K562 (cell line): ENCODE data around the gene ELMO3. TPM values are rescaled to one million over a fixed set of nuclear protein-coding genes. Genes with fewer than 3 reads are reported as not detected.

Experiments used
- ATAC-seq: fragments of 200-7000 bp; cut with Tn5 transposase; 3 replicates; pipeline ENCODE4 v1.9.1; 2020; ENCODE audit warnings: moderate library complexity
- BruUV-seq: library from RNA; stranded (reverse); fragments of 400-500 nt; replicated peaks from 2 replicates; lab custom pipeline; 2021; lab: Mats Ljungman, UMichigan
- CTCF ChIA-PET: fragments of 300-600 bp; formaldehyde crosslinking; extraction: SDS; loops from one replicate; lab custom pipeline; 2021; ENCODE audit warnings: low intra/inter-chr PET ratio; lab: Yijun Ruan, JAX
- POLR2A ChIA-PET: fragments of 300-600, 350-650 bp; sonication (Branson Sonifier 250); formaldehyde crosslinking; extraction: SDS; loops from one replicate; lab custom pipeline; 2021; ENCODE audit warnings: antibody characterized with exemption, inconsistent platforms; lab: Yijun Ruan, JAX
- DNase-seq, 4 experiments: peaks; one replicate each; pipeline versions ENCODE4 v3.0.0 to v3.0.0-alpha.2; 2011 to 2018; ENCODE audit warnings: low spot score in 3 of 4, mixed read lengths in 3 of 4; ENCODE audit errors: extremely low read depth in 1 of 4
- FAIRE-seq: peaks from 2 replicates; lab custom pipeline; 2011; peaks lifted over from hg19 to GRCh38; lab: Jason Lieb, UNC
- H2AFZ ChIP-seq: 2 replicates; pipeline ENCODE4 v1.6.0; 2011; ENCODE audit warnings: low read depth, low read length, control low read depth, inconsistent platforms
- H3K27ac ChIP-seq: fragments of 200-600 bp; 3 replicates; pipeline ENCODE4 v1.8.0; 2011; ENCODE audit warnings: low read depth, mild to moderate bottlenecking, control low read depth, inconsistent platforms, low read length, moderate library complexity, mixed read lengths; ENCODE audit errors: extremely low read depth
- H3K27me3 ChIP-seq, 2 experiments: fragments of 300-600 bp in 1 of 2; 2 replicates in 1 of 2; 3 replicates in 1 of 2; pipeline versions ENCODE4 v1.6.0 to v1.8.0; 2011; ENCODE audit warnings: inconsistent platforms in 2 of 2, low read length in 2 of 2, mild to moderate bottlenecking in 1 of 2, mixed read lengths in 1 of 2, moderate library complexity in 1 of 2; ENCODE audit not compliant: control insufficient read depth in 2 of 2, insufficient read depth in 2 of 2
- H3K36me3 ChIP-seq: fragments of 300-600 bp; 3 replicates; pipeline ENCODE4 v1.8.0; 2011; ENCODE audit warnings: mild to moderate bottlenecking, low read length, inconsistent platforms; ENCODE audit not compliant: control insufficient read depth, insufficient read depth
- H3K4me1 ChIP-seq, 2 experiments: fragments of 200-600 bp in 1 of 2; replicated peaks in 1 of 2; 2 replicates in 1 of 2; 3 replicates in 1 of 2; pipeline versions ENCODE4 v1.5.1 to v1.8.0; 2011; ENCODE audit warnings: inconsistent platforms in 2 of 2, low read length in 2 of 2, mild to moderate bottlenecking in 1 of 2, mixed read lengths in 1 of 2, moderate library complexity in 1 of 2; ENCODE audit not compliant: control insufficient read depth in 2 of 2, insufficient read depth in 2 of 2
- H3K4me2 ChIP-seq: 2 replicates; pipeline ENCODE4 v1.6.1; 2011; ENCODE audit warnings: low read length, control low read depth, inconsistent platforms, mixed read lengths; ENCODE audit not compliant: insufficient read depth
- H3K4me3 ChIP-seq: fragments of 200-600 bp; sonication (generic), shearing (Covaris generic); 2 replicates; pipeline ENCODE4 v1.5.1; 2016; ENCODE audit warnings: control low read depth, inconsistent platforms
- H3K79me2 ChIP-seq: fragments of 200-600 bp; 3 replicates; pipeline ENCODE4 v1.8.0; 2011; ENCODE audit warnings: low read length, inconsistent platforms; ENCODE audit not compliant: control insufficient read depth, insufficient read depth
- H3K9ac ChIP-seq, 2 experiments: 2 replicates each; pipeline versions ENCODE4 v1.6.0 to v1.6.1; 2011; ENCODE audit warnings: low read depth in 2 of 2, low read length in 2 of 2, control low read depth in 1 of 2, inconsistent platforms in 1 of 2, mild to moderate bottlenecking in 1 of 2, mixed read lengths in 1 of 2; ENCODE audit not compliant: insufficient read depth in 1 of 2
- H3K9me1 ChIP-seq: one replicate; pipeline ENCODE4 v1.6.0; 2011; ENCODE audit warnings: inconsistent platforms, mild to moderate bottlenecking, low read length, moderate library complexity; ENCODE audit not compliant: control insufficient read depth, insufficient read depth
- H3K9me3 ChIP-seq: replicated peaks from 2 replicates; pipeline ENCODE4 v1.5.1; 2011; ENCODE audit warnings: low read depth, low read length, inconsistent platforms; ENCODE audit not compliant: control insufficient read depth, insufficient read depth
- H4K20me1 ChIP-seq: replicated peaks from 2 replicates; pipeline ENCODE4 v1.6.1; 2011; ENCODE audit warnings: low read length, inconsistent platforms, mixed read lengths; ENCODE audit not compliant: control insufficient read depth, insufficient read depth
- CBX3 ChIP-seq, 2 experiments: IDR thresholded peaks; 1 replicate in 1 of 2; 2 replicates in 1 of 2; pipeline ENCODE4 v1.6.1; 2012; ENCODE audit warnings: inconsistent platforms in 2 of 2, low read length in 2 of 2, borderline replicate concordance in 1 of 2, control low read depth in 1 of 2
- CXXC5 ChIP-seq: fragments of 250-450 bp; sonication (Bioruptor Pico); IDR thresholded peaks from 2 replicates; pipeline ENCODE4 v1.8.0; 2022; ENCODE audit warnings: inconsistent platforms, mild to moderate bottlenecking, moderate library complexity
- HDAC2 ChIP-seq: fragments of 450-650 bp; IDR thresholded peaks from 2 replicates; pipeline ENCODE4 v1.6.1; 2016; ENCODE audit warnings: mild to moderate bottlenecking
- MAZ ChIP-seq, 2 experiments: fragments of 450-650 bp in 1 of 2; sonication (generic) in 1 of 2; formaldehyde crosslinking; IDR thresholded peaks in 1 of 2; conservative IDR thresholded peaks in 1 of 2; 2 replicates each; pipeline versions ENCODE4 v1.4.0 to v1.5.0; 2020; ENCODE audit warnings: mild to moderate bottlenecking in 1 of 2, missing genetic modification reagents in 1 of 2
- MXI1 ChIP-seq: IDR thresholded peaks from 2 replicates; pipeline ENCODE4 v1.6.1; 2011; ENCODE audit warnings: low read depth, mild to moderate bottlenecking, improper control_type of control experiment, low read length
- MYBL2 ChIP-seq, 2 experiments: fragments of 450-650 bp in 1 of 2; sonication (generic) in 1 of 2; formaldehyde crosslinking in 1 of 2; IDR thresholded peaks; 2 replicates each; pipeline versions ENCODE4 v1.6.1 to v1.8.1; 2017 to 2022; ENCODE audit warnings: borderline replicate concordance in 1 of 2, inconsistent platforms in 1 of 2, low read depth in 1 of 2, mild to moderate bottlenecking in 1 of 2, missing genetic modification reagents in 1 of 2, moderate library complexity in 1 of 2
- NCOA6 ChIP-seq: fragments of 450-650 bp; IDR thresholded peaks from 2 replicates; pipeline ENCODE4 v1.6.1; 2017; ENCODE audit warnings: mild to moderate bottlenecking
- POLR2A ChIP-seq: fragments of 450-650 bp; conservative IDR thresholded peaks from 2 replicates; pipeline ENCODE4 v1.6.1; 2016
- PRMT5 ChIP-seq: sonication (generic); formaldehyde crosslinking; IDR thresholded peaks from 2 replicates; pipeline ENCODE4 v1.5.0; 2020; ENCODE audit warnings: missing genetic modification reagents
- RAD21 ChIP-seq, 2 experiments: fragments of 250-450 bp in 1 of 2; fragments of 450-650 bp in 1 of 2; sonication (Bioruptor Pico) in 1 of 2; formaldehyde crosslinking in 1 of 2; IDR thresholded peaks in 1 of 2; conservative IDR thresholded peaks in 1 of 2; 2 replicates each; pipeline versions ENCODE4 v1.4.0 to v1.8.0; 2020 to 2022; ENCODE audit warnings: mild to moderate bottlenecking in 2 of 2, moderate library complexity in 1 of 2
- RBM22 ChIP-seq: fragments of 200-400 bp; formaldehyde crosslinking; IDR thresholded peaks from 2 replicates; pipeline ENCODE4 v1.6.1; 2018; ENCODE audit warnings: low read length, low read depth; ENCODE audit not compliant: poor library complexity, severe bottlenecking
- SRSF7 ChIP-seq: fragments of 200-400 bp; formaldehyde crosslinking; optimal IDR thresholded peaks from 2 replicates; pipeline ENCODE3; 2017; ENCODE audit warnings: mild to moderate bottlenecking, low read depth, low read length
- SUPT5H ChIP-seq: fragments of 450-650 bp; IDR thresholded peaks from 2 replicates; pipeline ENCODE4 v1.6.1; 2016
- TAF9B ChIP-seq: fragments of 450-650 bp; IDR thresholded peaks from 2 replicates; pipeline ENCODE4 v1.6.1; 2018; ENCODE audit warnings: mild to moderate bottlenecking; ENCODE audit not compliant: partially characterized antibody
- WGBS: fragments of 100-300 bp; shearing (Covaris generic); methylation state at CpG from one replicate; pipeline ENCODE4 v1.1.6; 2016; ENCODE audit warnings: low coverage, mixed read lengths; ENCODE audit not compliant: insufficient coverage; ENCODE audit errors: missing lambda C conversion rate; 5-methylcytosine and 5-hydroxymethylcytosine counted together
- in situ Hi-C: fragments of 300-500 bp; cut with MboI; formaldehyde crosslinking; loops from 4 replicates; pipeline ENCODE4 v1.15.0; 2018; ENCODE audit warnings: inconsistent platforms, mixed read lengths
- intact Hi-C: fragments of 100-400 bp; cut with micrococcal nuclease; formaldehyde crosslinking; loops from 2 replicates; pipeline ENCODE4 v1.14.2; 2022
- polyA plus RNA-seq, 8 experiments: library from polyadenylated mRNA; depleted of rRNA in 4 of 8; stranded (reverse) in 5 of 8; unstranded in 3 of 8; fragments of >200 nt; fragmentation: Nextera tagmentation in 2 of 8; fragmentation: Illumina TruSeq in 1 of 8; extraction: Ambion mirVana in 2 of 8; extraction: Trizol in 1 of 8; gene quantifications; 2 replicates each; pipeline versions ENCODE4 v1.2.1 to v1.2.3, GENCODE V29; 2011 to 2014; ENCODE audit warnings: inconsistent platforms in 1 of 8, missing spikeins in 1 of 8
- total RNA-seq, 7 experiments: library from RNA; depleted of rRNA in 6 of 7; stranded (reverse); fragments of >200 nt in 6 of 7; fragmentation: Illumina TruSeq in 2 of 7; extraction: Trizol in 2 of 7; gene quantifications; 2 replicates each; pipeline versions ENCODE4 v1.2.1 to v1.2.3, GENCODE V29; 2011 to 2021; ENCODE audit warnings: low replicate concordance in 1 of 7
- TF ChIP-seq, protein P1 (sequence below): sonication (generic); formaldehyde crosslinking; IDR thresholded peaks from 2 replicates; pipeline ENCODE4 v1.8.1; 2023; ENCODE audit warnings: mild to moderate bottlenecking, missing genetic modification reagents
- TF ChIP-seq, protein P2 (sequence below): fragments of 250-450 bp; sonication (Bioruptor Pico); IDR thresholded peaks from 2 replicates; pipeline ENCODE4 v1.5.0; 2021; ENCODE audit warnings: mild to moderate bottlenecking, moderate library complexity

Gene ELMO3
- total and polyA plus RNA-seq, 9 of the 15 experiments (the other 6 are each of a cell fraction or from before 2014, with no cell fraction given): 0.04 to 5.1 (median 1.5) TPM

DNA sequence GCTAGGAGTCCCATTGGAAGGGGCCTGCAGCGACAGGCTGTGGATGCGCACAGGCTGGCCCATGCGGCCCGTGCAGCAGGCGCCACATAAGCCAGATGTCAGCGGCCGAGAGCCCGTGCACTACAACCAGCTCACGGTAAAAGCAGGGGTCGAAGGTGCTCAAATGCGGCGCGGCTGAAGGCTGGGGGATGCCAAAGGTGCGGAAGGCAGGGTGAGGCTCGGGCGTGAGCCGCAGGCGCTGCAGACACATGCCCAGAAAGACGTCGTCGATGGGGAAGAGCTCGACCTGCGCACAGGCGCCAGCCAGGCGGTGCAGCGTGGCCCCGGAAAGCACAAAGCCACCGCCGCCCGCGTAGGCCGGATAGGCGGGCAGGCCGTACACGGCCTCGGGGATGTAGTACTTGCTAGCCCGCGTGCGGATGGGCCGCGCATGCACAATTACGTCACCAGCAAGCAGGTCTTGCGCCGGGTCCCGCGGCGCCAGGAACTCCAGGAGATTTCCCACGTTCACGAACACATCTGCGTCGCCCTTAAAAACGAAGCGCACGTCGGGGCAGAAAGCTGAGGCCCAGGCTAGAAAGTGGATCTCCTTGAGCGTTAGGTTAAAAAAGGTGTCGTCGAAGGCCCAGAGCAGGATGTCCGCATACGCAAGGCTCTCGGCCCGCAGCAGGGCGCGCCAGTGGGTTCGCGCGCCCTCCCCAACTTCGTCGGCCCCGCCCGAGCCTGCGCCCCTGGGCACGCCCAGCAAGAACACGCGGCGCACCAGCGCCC is 49.5 kb upstream of the ELMO3 start:
- BruUV-seq: no TSS peak
- H3K27ac ChIP-seq: no peak overlapping the region
- H3K27me3 ChIP-seq: no peaks in the 10 kb centered on the region
- ATAC-seq (no peak), DNase-seq (no peak), FAIRE-seq (no peak)
- H4K20me1 ChIP-seq: no peaks in the 10 kb centered on the region
- H3K4me1 ChIP-seq: peaks cover 0 to 27% of the 10 kb centered on the region in 2 experiments; a peak in 2 of 5 replicates
- no peak overlapping the region for H2AFZ ChIP-seq
- peaks cover 46% of the 10 kb centered on the region; the same call in 2 of the 3 replicates for H3K36me3 ChIP-seq
- H3K9ac ChIP-seq: no peak overlapping the region
- H3K9me3 ChIP-seq: no peaks in the 10 kb centered on the region
- in situ Hi-C loops (loop anchor here (25.0 kb wide), 1 partner anchor 187 kb away; the partner anchor contains the start of gene CES3), intact Hi-C loops (no loop called here)
- WGBS: 95% methylated on average over 40 of the region's 77 CpGs
- ChIA-PET POLR2A (interaction anchor here (0.6 to 1.1 kb wide), 2 partner anchors 11 to 130 kb away, joined by 3 read pairs; no protein-coding TSS in a partner anchor), CTCF (no interaction called here)
- no peak overlapping the region for H3K4me2 ChIP-seq
- no peaks in the 10 kb centered on the region for H3K9me1 ChIP-seq
- TF ChIP-seq, protein P1, sequence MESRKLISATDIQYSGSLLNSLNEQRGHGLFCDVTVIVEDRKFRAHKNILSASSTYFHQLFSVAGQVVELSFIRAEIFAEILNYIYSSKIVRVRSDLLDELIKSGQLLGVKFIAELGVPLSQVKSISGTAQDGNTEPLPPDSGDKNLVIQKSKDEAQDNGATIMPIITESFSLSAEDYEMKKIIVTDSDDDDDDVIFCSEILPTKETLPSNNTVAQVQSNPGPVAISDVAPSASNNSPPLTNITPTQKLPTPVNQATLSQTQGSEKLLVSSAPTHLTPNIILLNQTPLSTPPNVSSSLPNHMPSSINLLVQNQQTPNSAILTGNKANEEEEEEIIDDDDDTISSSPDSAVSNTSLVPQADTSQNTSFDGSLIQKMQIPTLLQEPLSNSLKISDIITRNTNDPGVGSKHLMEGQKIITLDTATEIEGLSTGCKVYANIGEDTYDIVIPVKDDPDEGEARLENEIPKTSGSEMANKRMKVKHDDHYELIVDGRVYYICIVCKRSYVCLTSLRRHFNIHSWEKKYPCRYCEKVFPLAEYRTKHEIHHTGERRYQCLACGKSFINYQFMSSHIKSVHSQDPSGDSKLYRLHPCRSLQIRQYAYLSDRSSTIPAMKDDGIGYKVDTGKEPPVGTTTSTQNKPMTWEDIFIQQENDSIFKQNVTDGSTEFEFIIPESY (CRISPR knock-in tag): peak; percentile 71
- peak; percentile 52 for TF ChIP-seq POLR2A
- TF ChIP-seq PRMT5 (CRISPR knock-in tag): no peak
- TF ChIP-seq SUPT5H: 0 out of 2 replicates have a peak, but pooled peaks have one; percentile 29
- no peak for TF ChIP-seq CBX3 (IDR thresholded peaks at IDR 0.05; ENCODE audit: borderline replicate concordance in 1 of 2, low read length in 2 of 2)
- no peak for TF ChIP-seq MXI1
- TF ChIP-seq MAZ (CRISPR knock-in tag; conservative IDR thresholded peaks at IDR 0.05 in 1 of 2, IDR thresholded peaks at IDR 0.05 in 1 of 2): no peak
- TF ChIP-seq CXXC5 (CRISPR knock-in tag): no peak
- no peak for TF ChIP-seq MYBL2 (IDR thresholded peaks at IDR 0.05; ENCODE audit: low read depth)
- no peak for TF ChIP-seq MYBL2 (CRISPR knock-in tag; IDR thresholded peaks at IDR 0.05; ENCODE audit: borderline replicate concordance)
- TF ChIP-seq TAF9B: no peak
- no peak for TF ChIP-seq RAD21 (CRISPR knock-in tag; conservative IDR thresholded peaks at IDR 0.05 in 1 of 2, IDR thresholded peaks at IDR 0.05 in 1 of 2)
- TF ChIP-seq SRSF7: no peak
- TF ChIP-seq NCOA6: no peak
- peak; percentile 39 for TF ChIP-seq RBM22
- TF ChIP-seq, protein P2, sequence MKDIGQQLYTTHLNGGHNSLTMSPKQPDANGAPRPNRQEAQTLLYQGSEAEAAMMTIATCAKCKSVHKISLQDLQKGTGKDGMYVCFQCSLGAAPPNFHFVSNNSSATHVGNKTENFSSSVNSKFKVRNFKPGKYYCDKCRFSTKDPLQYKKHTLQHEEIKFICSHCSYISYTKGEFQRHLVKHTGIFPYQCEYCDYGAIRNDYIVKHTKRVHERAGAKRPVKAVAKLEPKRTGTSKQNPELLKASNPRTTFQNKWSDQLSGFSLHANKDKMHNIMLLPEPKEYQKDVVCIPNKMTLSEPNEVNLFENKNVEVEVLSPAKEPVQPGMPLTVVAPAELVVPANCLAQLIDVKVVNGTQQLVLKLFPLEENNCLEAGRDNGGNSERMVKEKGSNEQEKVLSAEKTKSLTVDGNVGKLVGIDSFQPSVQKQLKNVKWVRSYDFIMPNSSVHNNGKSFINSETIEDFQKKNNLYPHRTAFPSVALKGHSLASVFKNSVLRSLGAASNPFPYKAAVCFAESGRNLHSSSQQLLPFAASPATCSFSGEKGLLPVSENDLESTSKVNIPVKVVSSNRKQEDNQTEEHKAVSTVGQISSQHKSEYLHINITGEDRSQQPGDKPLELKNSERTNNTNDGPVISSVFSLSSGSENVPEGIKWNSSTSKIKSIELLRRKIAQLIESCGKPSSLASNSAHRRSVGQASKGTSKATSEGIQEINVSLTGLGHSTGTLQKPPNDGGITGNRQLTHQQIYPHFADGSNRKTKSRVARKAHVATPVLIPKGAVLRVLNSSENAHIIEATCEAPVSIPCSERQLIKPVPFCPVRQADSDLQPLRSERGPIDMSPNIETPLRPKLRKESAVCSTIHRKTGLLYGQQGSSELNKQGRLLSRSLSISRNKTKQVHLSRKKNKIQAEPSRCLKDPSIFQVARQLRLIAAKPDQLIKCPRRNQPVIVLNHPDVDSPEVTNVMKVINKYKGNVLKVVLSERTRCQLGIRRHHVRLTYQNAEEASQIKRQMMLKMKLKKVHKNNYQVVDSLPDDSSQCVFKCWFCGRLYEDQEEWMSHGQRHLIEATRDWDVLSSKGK (CRISPR knock-in tag): no peak
- TF ChIP-seq HDAC2: no peak
- no peaks in the 10 kb centered on the region for H3K79me2 ChIP-seq
- no peak overlapping the region for H3K4me3 ChIP-seq
